Right lobe of liver (tissue), 6 donors: Measurements from ENCODE around the gene RUNX2. TPM values are rescaled to one million over a fixed set of nuclear protein-coding genes. Genes with fewer than 3 reads are reported as not detected.

Experiments used
- ATAC-seq, 4 donors: fragments of 200-7000 bp; cut with Tn5 transposase; one replicate each; pipeline ENCODE4 v1.9.1; 2020; ENCODE audit warnings: mild to moderate bottlenecking in 4 of 4, moderate library complexity in 4 of 4
- DNase-seq, 3 donors: peaks; one replicate each; pipeline ENCODE4 v3.0.0-alpha.2; 2020
- H3K27ac ChIP-seq, 3 donors: fragments of 200-600 bp; one replicate each; pipeline ENCODE4 v1.8.0; 2022
- H3K27me3 ChIP-seq, 2 donors: fragments of 200-600 bp; one replicate each; pipeline ENCODE4 v1.8.0; 2022
- H3K36me3 ChIP-seq, 4 donors: fragments of 200-600 bp; sonication (generic) in 1 of 4; one replicate each; pipeline versions ENCODE4 v1.5.1 to v1.8.0; 2017 to 2022; ENCODE audit warnings: control low read depth in 1 of 4
- H3K4me1 ChIP-seq, 4 donors: fragments of 200-600 bp; sonication (generic) in 1 of 4; one replicate each; pipeline versions ENCODE4 v1.5.1 to v1.8.0; 2017 to 2022; ENCODE audit warnings: control low read depth in 1 of 4
- H3K4me3 ChIP-seq, 3 donors: fragments of 200-600 bp; one replicate each; pipeline ENCODE4 v1.8.0; 2022
- H3K9me3 ChIP-seq, 4 donors: fragments of 200-600 bp; sonication (generic) in 1 of 4; one replicate each; pipeline versions ENCODE4 v1.5.1 to v1.8.0; 2017 to 2022; ENCODE audit warnings: control low read depth in 1 of 4
- CTCF ChIP-seq, 4 donors: fragments of 200-600 bp in 3 of 4; fragments of 450-650 bp in 1 of 4; IDR thresholded peaks; one replicate each; pipeline versions ENCODE4 v1.5.1 to v1.8.0; 2016 to 2022; ENCODE audit warnings: antibody characterized with exemption in 4 of 4, mild to moderate bottlenecking in 2 of 4
- POLR2A ChIP-seq: fragments of 450-650 bp; IDR thresholded peaks from one replicate; pipeline ENCODE4 v1.6.1; 2017; ENCODE audit warnings: antibody characterized with exemption, mild to moderate bottlenecking
- WGBS: methylation state at CpG from one replicate; pipeline ENCODE4 v1.1.6; 2018; ENCODE audit warnings: low coverage, low lambda C conversion rate; ENCODE audit not compliant: insufficient coverage; ENCODE audit errors: missing lambda C conversion rate; 5-methylcytosine and 5-hydroxymethylcytosine counted together
- intact Hi-C, 2 donors: fragments of 100-400 bp; cut with DNase I; formaldehyde crosslinking; loops; one replicate each; pipeline versions ENCODE4 v1.11.2 to v1.14.1; 2022
- total RNA-seq, 6 experiments: library from RNA; depleted of rRNA in 2 of 6; stranded (reverse); fragments of >200 nt in 2 of 6; fragmentation: NEBNext Ultra II Directional in 3 of 6; extraction: Animal tissue kit (Norgen Biotek cat#: 25700) in 3 of 6; gene quantifications; one replicate each; pipeline versions ENCODE4 v1.1.0 to v1.2.4, GENCODE V29; 2016 to 2023
- donor health status: DM: no; HTN: yes; CAD: no.
- donor health status: DM: no; HTN: no; CAD: no.
- donor health status: DM: no; HTN: no; CAD: no.
- donor health status: DM: no; HTN: yes; CAD: no.
- donor health status: DM: no; HTN: yes; CAD: no.

The RUNX2 gene
- total RNA-seq, 6 experiments from 2014 or later = 0.15 to 0.80 (median 0.43) TPM

GRCh38 chr6:45388328-45388727 lies 60.2 kb downstream of the RUNX2 start:
- WGBS = 67% methylated on average over 1 of the region's 3 CpGs
- Histone ChIP-seq H3K4me1 (no peaks in the 10 kb centered on the region), H3K9me3 (no peaks in the 10 kb centered on the region), H3K27ac (no peak overlapping the region), H3K4me3 (no peak overlapping the region), H3K36me3 (no peaks in the 10 kb centered on the region), H3K27me3 (peaks cover 0 to 5% of the 10 kb centered on the region in 2 donors)
- DNase-seq (no peak), ATAC-seq (no peak)
- intact Hi-C loops = no loop called here
- TF ChIP-seq POLR2A = no peak

GRCh38 chr6:45394586-45395095 lies 66.5 kb downstream of the RUNX2 start:
- Histone ChIP-seq H3K4me1 (no peaks in the 10 kb centered on the region), H3K4me3 (no peak overlapping the region), H3K27ac (no peak overlapping the region), H3K27me3 (no peaks in the 10 kb centered on the region), H3K9me3 (no peaks in the 10 kb centered on the region), H3K36me3 (no peaks in the 10 kb centered on the region)
- DNase-seq (no peak), ATAC-seq (no peak)
- TF ChIP-seq POLR2A = no peak
- no peak for TF ChIP-seq CTCF (IDR thresholded peaks at IDR 0.05)
- 88% methylated on average over 3 of the region's 4 CpGs for WGBS
- intact Hi-C loops = no loop called here

GRCh38 chr6:45398075-45398813 lies 70.1 kb downstream of the RUNX2 start:
- Histone ChIP-seq H3K27ac (no peak overlapping the region), H3K4me1 (no peaks in the 10 kb centered on the region), H3K36me3 (no peaks in the 10 kb centered on the region), H3K27me3 (no peaks in the 10 kb centered on the region), H3K9me3 (no peaks in the 10 kb centered on the region), H3K4me3 (no peak overlapping the region)
- ATAC-seq = no peak
- no peak for TF ChIP-seq CTCF (IDR thresholded peaks at IDR 0.05)
- TF ChIP-seq POLR2A = no peak
- WGBS = 75% methylated on average over 2 of the region's 2 CpGs
- intact Hi-C loops = no loop called here
- DNase-seq = no peak

GRCh38 chr6:45400021-45400420 lies 71.9 kb downstream of the RUNX2 start:
- WGBS = 53% methylated on average over 2 of the region's 2 CpGs
- H3K27me3 ChIP-seq = no peaks in the 10 kb centered on the region
- H3K4me1 ChIP-seq = no peaks in the 10 kb centered on the region
- ATAC-seq (no peak), DNase-seq (no peak)
- TF ChIP-seq CTCF (IDR thresholded peaks at IDR 0.05) (no peak), POLR2A (no peak)
- H3K27ac ChIP-seq = no peak overlapping the region
- no peaks in the 10 kb centered on the region for H3K9me3 ChIP-seq
- no peak overlapping the region for H3K4me3 ChIP-seq
- H3K36me3 ChIP-seq = no peaks in the 10 kb centered on the region
- intact Hi-C loops = no loop called here

GRCh38 chr6:45411959-45412358 lies 83.8 kb downstream of the RUNX2 start:
- 72% methylated on average over 5 of the region's 5 CpGs for WGBS
- Histone ChIP-seq H3K27me3 (no peaks in the 10 kb centered on the region), H3K4me1 (no peaks in the 10 kb centered on the region), H3K36me3 (no peaks in the 10 kb centered on the region), H3K9me3 (no peaks in the 10 kb centered on the region), H3K27ac (no peak overlapping the region), H3K4me3 (no peak overlapping the region)
- intact Hi-C loops = no loop called here
- TF ChIP-seq CTCF (IDR thresholded peaks at IDR 0.05) (no peak), POLR2A (no peak)
- ATAC-seq = no peak
- no peak for DNase-seq
